Keratinocyte (primary cell): ENCODE data around the gene KCNN4.

Experiments used
- EZH2 ChIP-seq: IDR thresholded peaks from one replicate; pipeline ENCODE4 v1.6.1; 2012; ENCODE audit warnings: inconsistent platforms, mild to moderate bottlenecking, low read length, moderate library complexity
- TF ChIP-seq, protein P1 (sequence below), 3 experiments: IDR thresholded peaks in 1 of 3; conservative IDR thresholded peaks in 1 of 3; optimal IDR thresholded peaks in 1 of 3; 2 replicates in 2 of 3; 3 replicates in 1 of 3; pipeline versions ENCODE3 to v1.5.1; 2011; ENCODE audit warnings: low read length in 3 of 3, mild to moderate bottlenecking in 3 of 3, moderate library complexity in 2 of 3, control low read depth in 1 of 3, inconsistent platforms in 1 of 3; ENCODE audit not compliant: insufficient read depth in 2 of 3; ENCODE audit errors: extremely low read depth in 1 of 3

DNA sequence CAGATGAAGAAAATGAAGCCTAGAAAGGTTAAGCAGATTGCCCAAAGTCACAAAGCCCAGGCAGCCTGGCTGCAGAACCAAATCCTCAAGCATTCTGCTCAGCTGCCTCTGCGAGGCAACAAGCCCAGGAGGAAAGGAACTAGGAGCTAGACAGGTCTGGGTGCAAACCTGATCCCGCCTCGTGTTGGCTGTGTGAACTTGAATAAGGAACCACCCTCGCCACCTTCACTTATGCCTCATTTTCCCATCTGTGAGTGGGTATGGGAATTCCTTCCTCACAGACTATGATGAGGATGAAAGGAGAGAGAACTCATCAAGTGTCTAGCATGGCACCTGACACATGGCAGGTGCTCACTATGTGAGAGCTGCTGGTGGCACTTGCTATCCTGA, 32.6 kb downstream of the KCNN4 start:
- TF ChIP-seq, protein P1, sequence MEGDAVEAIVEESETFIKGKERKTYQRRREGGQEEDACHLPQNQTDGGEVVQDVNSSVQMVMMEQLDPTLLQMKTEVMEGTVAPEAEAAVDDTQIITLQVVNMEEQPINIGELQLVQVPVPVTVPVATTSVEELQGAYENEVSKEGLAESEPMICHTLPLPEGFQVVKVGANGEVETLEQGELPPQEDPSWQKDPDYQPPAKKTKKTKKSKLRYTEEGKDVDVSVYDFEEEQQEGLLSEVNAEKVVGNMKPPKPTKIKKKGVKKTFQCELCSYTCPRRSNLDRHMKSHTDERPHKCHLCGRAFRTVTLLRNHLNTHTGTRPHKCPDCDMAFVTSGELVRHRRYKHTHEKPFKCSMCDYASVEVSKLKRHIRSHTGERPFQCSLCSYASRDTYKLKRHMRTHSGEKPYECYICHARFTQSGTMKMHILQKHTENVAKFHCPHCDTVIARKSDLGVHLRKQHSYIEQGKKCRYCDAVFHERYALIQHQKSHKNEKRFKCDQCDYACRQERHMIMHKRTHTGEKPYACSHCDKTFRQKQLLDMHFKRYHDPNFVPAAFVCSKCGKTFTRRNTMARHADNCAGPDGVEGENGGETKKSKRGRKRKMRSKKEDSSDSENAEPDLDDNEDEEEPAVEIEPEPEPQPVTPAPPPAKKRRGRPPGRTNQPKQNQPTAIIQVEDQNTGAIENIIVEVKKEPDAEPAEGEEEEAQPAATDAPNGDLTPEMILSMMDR (optimal IDR thresholded peaks at IDR 0.05 in 1 of 3, IDR thresholded peaks at IDR 0.05 in 1 of 3, conservative IDR thresholded peaks at IDR 0.05 in 1 of 3; ENCODE audit: extremely low read depth in 1 of 3, insufficient read depth in 2 of 3, low read length in 3 of 3): no peak
- no peak for TF ChIP-seq EZH2
